HTERT RPE-1 (cell line): ENCODE measurements around the gene OR6N1.

Experiments
- in situ Hi-C: fragments of 300-500 bp; cut with MboI; formaldehyde crosslinking; loops from 4 replicates; pipeline ENCODE4 v1.14.3; 2020; ENCODE audit warnings: low sequenced_read_pairs

Gene OR6N1

GRCh38 chr1:158752155-158752712 is 19.8 kb downstream of the OR6N1 start:
- in situ Hi-C loops = no loop called here

- in situ Hi-C loops = no loop called here
Observed at GRCh38 chr1:158735848-158736247, 36.1 kb downstream of the OR6N1 start.

- in situ Hi-C loops = no loop called here
Observed at GRCh38 chr1:158732524-158732923, 39.5 kb downstream of the OR6N1 start.

- in situ Hi-C loops = no loop called here
Observed at GRCh38 chr1:158731707-158732106, 40.3 kb downstream of the OR6N1 start.

GRCh38 chr1:158730453-158730852 is 41.5 kb downstream of the OR6N1 start:
- in situ Hi-C loops = no loop called here

GRCh38 chr1:158728510-158729225 is 43.3 kb downstream of the OR6N1 start:
- in situ Hi-C loops = no loop called here

- in situ Hi-C loops = no loop called here
Observed at GRCh38 chr1:158724442-158724841, 47.6 kb downstream of the OR6N1 start.

- in situ Hi-C loops = no loop called here
Observed at GRCh38 chr1:158720620-158721019, 51.4 kb downstream of the OR6N1 start, which contains the start of gene OR6K3. Gene OR6K3 (minus strand): TSS chr1:158720720. CDS start chr1:158718115, 2,605 bp downstream.

GRCh38 chr1:158719664-158720063 is 52.3 kb downstream of the OR6N1 start:
- in situ Hi-C loops = no loop called here

- in situ Hi-C loops = no loop called here
Observed at GRCh38 chr1:158717344-158717743, 54.7 kb downstream of the OR6N1 start.

GRCh38 chr1:158716335-158716734 is 55.7 kb downstream of the OR6N1 start:
- in situ Hi-C loops = no loop called here

GRCh38 chr1:158714754-158715153 is 57.2 kb downstream of the OR6N1 start:
- in situ Hi-C loops = no loop called here
